HEK293 (cell line): ENCODE data around the gene OR8K1.

Experiments used
- CTCF ChIP-seq: fragments of 450-650 bp; formaldehyde crosslinking; IDR thresholded peaks from 2 replicates; pipeline ENCODE4 v1.5.1; 2016; ENCODE audit warnings: missing biosample characterization, missing genetic modification characterization
- PRDM2 ChIP-seq: fragments of 450-650 bp; formaldehyde crosslinking; IDR thresholded peaks from 2 replicates; pipeline ENCODE4 v1.5.1; 2016; ENCODE audit warnings: missing biosample characterization, missing genetic modification characterization, borderline replicate concordance
- TRIM28 ChIP-seq: IDR thresholded peaks from 2 replicates; pipeline ENCODE4 v1.6.1; 2011; ENCODE audit warnings: low read length, control low read depth, borderline replicate concordance
- ZNF132 ChIP-seq: fragments of 450-650 bp; formaldehyde crosslinking; IDR thresholded peaks from 2 replicates; pipeline ENCODE4 v1.5.1; 2017; ENCODE audit warnings: missing biosample characterization, missing genetic modification characterization, borderline replicate concordance
- ZNF639 ChIP-seq: fragments of 450-650 bp; formaldehyde crosslinking; IDR thresholded peaks from 2 replicates; pipeline ENCODE4 v1.5.1; 2016; ENCODE audit warnings: missing biosample characterization, missing genetic modification characterization
- ZNF777 ChIP-seq: fragments of 450-650 bp; formaldehyde crosslinking; IDR thresholded peaks from 2 replicates; pipeline ENCODE4 v1.5.1; 2017; ENCODE audit warnings: missing biosample characterization, missing genetic modification characterization, borderline replicate concordance
- TF ChIP-seq, protein P1 (sequence below): fragments of 450-650 bp; formaldehyde crosslinking; IDR thresholded peaks from 2 replicates; pipeline ENCODE4 v1.5.1; 2016; ENCODE audit warnings: missing biosample characterization, missing genetic modification characterization
- TF ChIP-seq, protein P2 (sequence below): fragments of 450-650 bp; formaldehyde crosslinking; IDR thresholded peaks from 2 replicates; pipeline ENCODE4 v1.5.1; 2016; ENCODE audit warnings: missing biosample characterization, missing genetic modification characterization

GRCh38 chr11:56375324-56375723 is 29.5 kb downstream of the OR8K1 start, which contains the start of gene OR8U1:
- no peak for TF ChIP-seq CTCF (tag by site-specific recombination)
- no peak for TF ChIP-seq ZNF777 (tag by site-specific recombination)
- TF ChIP-seq ZNF639 (tag by site-specific recombination) = no peak
- TF ChIP-seq, protein P1, sequence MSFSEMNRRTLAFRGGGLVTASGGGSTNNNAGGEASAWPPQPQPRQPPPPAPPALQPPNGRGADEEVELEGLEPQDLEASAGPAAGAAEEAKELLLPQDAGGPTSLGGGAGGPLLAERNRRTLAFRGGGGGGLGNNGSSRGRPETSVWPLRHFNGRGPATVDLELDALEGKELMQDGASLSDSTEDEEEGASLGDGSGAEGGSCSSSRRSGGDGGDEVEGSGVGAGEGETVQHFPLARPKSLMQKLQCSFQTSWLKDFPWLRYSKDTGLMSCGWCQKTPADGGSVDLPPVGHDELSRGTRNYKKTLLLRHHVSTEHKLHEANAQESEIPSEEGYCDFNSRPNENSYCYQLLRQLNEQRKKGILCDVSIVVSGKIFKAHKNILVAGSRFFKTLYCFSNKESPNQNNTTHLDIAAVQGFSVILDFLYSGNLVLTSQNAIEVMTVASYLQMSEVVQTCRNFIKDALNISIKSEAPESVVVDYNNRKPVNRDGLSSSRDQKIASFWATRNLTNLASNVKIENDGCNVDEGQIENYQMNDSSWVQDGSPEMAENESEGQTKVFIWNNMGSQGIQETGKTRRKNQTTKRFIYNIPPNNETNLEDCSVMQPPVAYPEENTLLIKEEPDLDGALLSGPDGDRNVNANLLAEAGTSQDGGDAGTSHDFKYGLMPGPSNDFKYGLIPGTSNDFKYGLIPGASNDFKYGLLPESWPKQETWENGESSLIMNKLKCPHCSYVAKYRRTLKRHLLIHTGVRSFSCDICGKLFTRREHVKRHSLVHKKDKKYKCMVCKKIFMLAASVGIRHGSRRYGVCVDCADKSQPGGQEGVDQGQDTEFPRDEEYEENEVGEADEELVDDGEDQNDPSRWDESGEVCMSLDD = no peak
- TF ChIP-seq, protein P2, sequence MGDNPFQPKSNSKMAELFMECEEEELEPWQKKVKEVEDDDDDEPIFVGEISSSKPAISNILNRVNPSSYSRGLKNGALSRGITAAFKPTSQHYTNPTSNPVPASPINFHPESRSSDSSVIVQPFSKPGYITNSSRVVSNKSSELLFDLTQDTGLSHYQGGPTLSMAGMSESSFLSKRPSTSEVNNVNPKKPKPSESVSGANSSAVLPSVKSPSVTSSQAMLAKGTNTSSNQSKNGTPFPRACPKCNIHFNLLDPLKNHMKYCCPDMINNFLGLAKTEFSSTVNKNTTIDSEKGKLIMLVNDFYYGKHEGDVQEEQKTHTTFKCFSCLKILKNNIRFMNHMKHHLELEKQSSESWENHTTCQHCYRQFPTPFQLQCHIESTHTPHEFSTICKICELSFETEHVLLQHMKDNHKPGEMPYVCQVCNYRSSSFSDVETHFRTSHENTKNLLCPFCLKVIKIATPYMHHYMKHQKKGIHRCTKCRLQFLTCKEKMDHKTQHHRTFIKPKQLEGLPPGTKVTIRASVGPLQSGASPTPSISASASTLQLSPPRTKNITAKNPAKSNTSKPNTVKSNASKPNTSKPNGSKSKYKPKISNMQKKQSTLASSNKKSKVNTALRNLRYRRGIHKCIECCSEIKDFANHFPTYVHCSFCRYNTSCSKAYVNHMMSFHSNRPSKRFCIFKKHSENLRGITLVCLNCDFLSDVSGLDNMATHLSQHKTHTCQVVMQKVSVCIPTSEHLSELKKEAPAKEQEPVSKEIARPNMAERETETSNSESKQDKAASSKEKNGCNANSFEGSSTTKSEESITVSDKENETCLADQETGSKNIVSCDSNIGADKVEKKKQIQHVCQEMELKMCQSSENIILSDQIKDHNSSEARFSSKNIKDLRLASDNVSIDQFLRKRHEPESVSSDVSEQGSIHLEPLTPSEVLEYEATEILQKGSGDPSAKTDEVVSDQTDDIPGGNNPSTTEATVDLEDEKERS = no peak
- TF ChIP-seq TRIM28 = no peak
- TF ChIP-seq ZNF132 = no peak
- no peak for TF ChIP-seq PRDM2
